Spleen (tissue), 11 donors: ENCODE data around the gene INPP4A. TPM values are rescaled to one million over a fixed set of nuclear protein-coding genes. Genes with fewer than 3 reads are reported as not detected.

Experiments used
- DNase-seq: peaks from one replicate; pipeline ENCODE4 v3.0.0-alpha.2; 2020
- H3K27ac ChIP-seq, 8 donors: fragments of 200-600 bp; sonication (generic) in 7 of 8; 1 replicate in 4 of 8; 2 replicates in 4 of 8; pipeline versions ENCODE4 v1.5.0 to v1.8.0; 2016 to 2021; ENCODE audit warnings: inconsistent platforms in 4 of 8, mild to moderate bottlenecking in 4 of 8, moderate library complexity in 1 of 8
- H3K27me3 ChIP-seq, 7 donors: fragments of 200-600 bp; sonication (generic) in 6 of 7; replicated peaks in 1 of 7; 1 replicate in 4 of 7; 2 replicates in 3 of 7; pipeline versions ENCODE4 v1.5.0 to v1.8.0; 2016 to 2021; ENCODE audit warnings: inconsistent platforms in 3 of 7, mild to moderate bottlenecking in 1 of 7
- H3K36me3 ChIP-seq, 6 donors: fragments of 200-600 bp; sonication (generic) in 5 of 6; 1 replicate in 4 of 6; 2 replicates in 2 of 6; pipeline versions ENCODE4 v1.5.0 to v1.8.0; 2016 to 2021; ENCODE audit warnings: inconsistent platforms in 2 of 6
- H3K4me1 ChIP-seq, 6 donors: fragments of 200-600 bp; sonication (generic) in 5 of 6; 1 replicate in 3 of 6; 2 replicates in 3 of 6; pipeline versions ENCODE4 v1.5.0 to v1.8.0; 2016 to 2021; ENCODE audit warnings: inconsistent platforms in 3 of 6
- H3K4me3 ChIP-seq, 8 donors: fragments of 200-600 bp; sonication (generic) in 7 of 8; 1 replicate in 4 of 8; 2 replicates in 4 of 8; pipeline versions ENCODE4 v1.5.0 to v1.8.0; 2016 to 2021; ENCODE audit warnings: inconsistent platforms in 4 of 8, mild to moderate bottlenecking in 4 of 8, moderate library complexity in 2 of 8
- H3K9me3 ChIP-seq, 8 donors: fragments of 200-600 bp; sonication (generic) in 7 of 8; 1 replicate in 4 of 8; 2 replicates in 4 of 8; pipeline versions ENCODE4 v1.5.0 to v1.8.0; 2016 to 2021; ENCODE audit warnings: inconsistent platforms in 4 of 8
- POLR2A ChIP-seq, 3 donors: fragments of 450-650 bp; IDR thresholded peaks; one replicate each; pipeline ENCODE4 v1.5.1; 2017; ENCODE audit warnings: antibody characterized with exemption in 3 of 3, mild to moderate bottlenecking in 1 of 3
- POLR2AphosphoS5 ChIP-seq, 3 donors: sonication (generic); formaldehyde crosslinking; IDR thresholded peaks; one replicate each; pipeline ENCODE4 v1.5.1; 2017; ENCODE audit warnings: antibody characterized with exemption in 3 of 3
- WGBS, 5 donors: extraction: QIAGEN DNeasy Blood & Tissue Kit in 3 of 5; methylation state at CpG; one replicate each; pipeline versions ENCODE4 v1.1.5 to v1.1.7; 2013 to 2018; 5-methylcytosine and 5-hydroxymethylcytosine counted together
- intact Hi-C: fragments of 100-400 bp; cut with DNase I; formaldehyde crosslinking; loops from one replicate; pipeline ENCODE4 v1.15.0; 2023; ENCODE audit warnings: low total_unique reads
- polyA plus RNA-seq, 3 donors: library from polyadenylated mRNA; stranded (reverse); fragments of 200-250 nt; gene quantifications; one replicate each; pipeline ENCODE4 v1.2.1, GENCODE V29; 2013
- total RNA-seq, 7 donors: library from RNA; depleted of rRNA in 3 of 7; stranded (reverse); fragments of >200 nt in 3 of 7; fragmentation: NEBNext Ultra II Directional in 4 of 7; extraction: Animal tissue kit (Norgen Biotek cat#: 25700) in 4 of 7; gene quantifications; one replicate each; pipeline versions ENCODE4 v1.1.0 to v1.2.1, GENCODE V29; 2016 to 2021
- TF ChIP-seq, protein P1 (sequence below), 11 experiments: fragments of 200-600 bp in 7 of 11; fragments of 450-650 bp in 4 of 11; sonication (generic) in 4 of 11; IDR thresholded peaks in 8 of 11; conservative IDR thresholded peaks in 3 of 11; 1 replicate in 7 of 11; 2 replicates in 4 of 11; pipeline versions ENCODE4 v1.4.0 to v1.8.0; 2016 to 2021; ENCODE audit warnings: antibody characterized with exemption in 11 of 11, inconsistent platforms in 4 of 11, mild to moderate bottlenecking in 1 of 11
- donor health status: healthy with polysubstance abuse.
- donor health status: DM: no; HTN: no; CAD: no; lungs with moderate emphysema.
- donor health status: DM: no; HTN: no; CAD: no.
- donor health status: Bipolar disorder and iron deficiency.
- donor health status: healthy.
- donor health status: DM: no; HTN: no; CAD: no.
- donor health status: DM: yes; HTN: yes; CAD: no.

The INPP4A gene
- total and polyA plus RNA-seq, 10 donors: 6.4 to 102 (median 69.2) TPM

DNA sequence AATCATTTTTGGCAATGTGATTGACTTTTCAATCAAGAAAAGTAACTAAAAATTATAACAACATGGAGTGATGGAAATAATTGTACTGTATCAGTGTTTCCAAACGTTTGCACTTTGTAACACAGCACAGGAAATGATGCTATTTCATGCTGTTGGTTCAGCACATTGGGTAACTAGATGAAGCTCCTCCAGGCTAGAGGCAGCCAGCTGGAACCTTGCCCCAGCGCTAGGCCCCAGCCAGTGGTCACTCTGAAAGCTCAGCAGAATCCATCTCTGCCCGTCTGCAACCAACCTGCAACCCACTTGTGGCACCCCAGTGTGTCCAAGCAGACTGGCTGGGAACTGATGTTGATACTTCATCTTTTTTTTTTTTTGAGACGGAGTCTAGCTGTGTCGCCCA, 179.0 kb downstream of the INPP4A start:
- intact Hi-C loops: no loop called here
- no peak for DNase-seq

DNA sequence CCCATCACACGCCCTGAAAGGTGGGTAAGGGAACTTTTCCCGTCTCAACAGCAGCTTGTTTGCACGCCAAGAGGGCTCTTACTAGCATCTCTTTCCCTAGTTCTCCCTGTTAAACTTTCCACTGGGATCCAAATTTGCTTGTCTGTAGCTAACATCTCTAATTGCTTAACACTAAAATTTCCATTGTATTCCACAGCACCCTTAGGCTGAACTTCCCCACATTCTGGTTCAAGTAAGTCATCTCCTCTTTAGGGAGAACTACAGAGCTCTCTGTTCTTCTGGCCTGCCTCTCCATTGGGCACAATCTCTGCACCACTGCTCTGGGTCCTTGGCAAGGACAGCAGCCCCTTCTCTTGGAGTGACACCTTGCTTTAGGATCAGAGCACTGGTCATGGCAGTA, 187.7 kb downstream of the INPP4A start:
- WGBS, 5 donors: 92 to 100% (median 95%) methylated on average over 3 of the region's 3 CpGs
- Histone ChIP-seq H3K27ac (no peak overlapping the region), H3K27me3 (no peaks in the 10 kb centered on the region), H3K4me3 (no peak overlapping the region), H3K4me1 (peaks cover 0 to 39% (median 0%) of the 10 kb centered on the region in 6 donors), H3K36me3 (peaks cover 0 to 93% (median 26%) of the 10 kb centered on the region in 6 donors), H3K9me3 (no peaks in the 10 kb centered on the region)
- no peak for DNase-seq
- TF ChIP-seq, protein P1, sequence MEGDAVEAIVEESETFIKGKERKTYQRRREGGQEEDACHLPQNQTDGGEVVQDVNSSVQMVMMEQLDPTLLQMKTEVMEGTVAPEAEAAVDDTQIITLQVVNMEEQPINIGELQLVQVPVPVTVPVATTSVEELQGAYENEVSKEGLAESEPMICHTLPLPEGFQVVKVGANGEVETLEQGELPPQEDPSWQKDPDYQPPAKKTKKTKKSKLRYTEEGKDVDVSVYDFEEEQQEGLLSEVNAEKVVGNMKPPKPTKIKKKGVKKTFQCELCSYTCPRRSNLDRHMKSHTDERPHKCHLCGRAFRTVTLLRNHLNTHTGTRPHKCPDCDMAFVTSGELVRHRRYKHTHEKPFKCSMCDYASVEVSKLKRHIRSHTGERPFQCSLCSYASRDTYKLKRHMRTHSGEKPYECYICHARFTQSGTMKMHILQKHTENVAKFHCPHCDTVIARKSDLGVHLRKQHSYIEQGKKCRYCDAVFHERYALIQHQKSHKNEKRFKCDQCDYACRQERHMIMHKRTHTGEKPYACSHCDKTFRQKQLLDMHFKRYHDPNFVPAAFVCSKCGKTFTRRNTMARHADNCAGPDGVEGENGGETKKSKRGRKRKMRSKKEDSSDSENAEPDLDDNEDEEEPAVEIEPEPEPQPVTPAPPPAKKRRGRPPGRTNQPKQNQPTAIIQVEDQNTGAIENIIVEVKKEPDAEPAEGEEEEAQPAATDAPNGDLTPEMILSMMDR (IDR thresholded peaks at IDR 0.05 in 8 of 11, conservative IDR thresholded peaks at IDR 0.05 in 3 of 11): no peak
- TF ChIP-seq POLR2AphosphoS5 (IDR thresholded peaks at IDR 0.05) (no peak), POLR2A (IDR thresholded peaks at IDR 0.05) (no peak)
- intact Hi-C loops: no loop called here

More for the DNA sequence above, 179.0 kb downstream of the INPP4A start:
- peak in 1 of 3 donors; percentile 22 for TF ChIP-seq POLR2AphosphoS5 (IDR thresholded peaks at IDR 0.05)
- TF ChIP-seq, protein P1 (IDR thresholded peaks at IDR 0.05 in 8 of 11, conservative IDR thresholded peaks at IDR 0.05 in 3 of 11): no peak
- no peak for TF ChIP-seq POLR2A (IDR thresholded peaks at IDR 0.05)
- no peak overlapping the region for H3K4me3 ChIP-seq
- H3K27ac ChIP-seq: peak overlapping the region in 4 of 8 donors; percentile 10 to 52 (median 46)
- no peaks in the 10 kb centered on the region for H3K27me3 ChIP-seq
- H3K9me3 ChIP-seq: no peaks in the 10 kb centered on the region
- peaks cover 0 to 55% (median 2%) of the 10 kb centered on the region in 6 donors for H3K36me3 ChIP-seq
- H3K4me1 ChIP-seq: peaks cover 0 to 14% (median 0%) of the 10 kb centered on the region in 6 donors
- 44 to 74% (median 73%) methylated on average over 5 of the region's 5 CpGs for WGBS, 5 donors

DNA sequence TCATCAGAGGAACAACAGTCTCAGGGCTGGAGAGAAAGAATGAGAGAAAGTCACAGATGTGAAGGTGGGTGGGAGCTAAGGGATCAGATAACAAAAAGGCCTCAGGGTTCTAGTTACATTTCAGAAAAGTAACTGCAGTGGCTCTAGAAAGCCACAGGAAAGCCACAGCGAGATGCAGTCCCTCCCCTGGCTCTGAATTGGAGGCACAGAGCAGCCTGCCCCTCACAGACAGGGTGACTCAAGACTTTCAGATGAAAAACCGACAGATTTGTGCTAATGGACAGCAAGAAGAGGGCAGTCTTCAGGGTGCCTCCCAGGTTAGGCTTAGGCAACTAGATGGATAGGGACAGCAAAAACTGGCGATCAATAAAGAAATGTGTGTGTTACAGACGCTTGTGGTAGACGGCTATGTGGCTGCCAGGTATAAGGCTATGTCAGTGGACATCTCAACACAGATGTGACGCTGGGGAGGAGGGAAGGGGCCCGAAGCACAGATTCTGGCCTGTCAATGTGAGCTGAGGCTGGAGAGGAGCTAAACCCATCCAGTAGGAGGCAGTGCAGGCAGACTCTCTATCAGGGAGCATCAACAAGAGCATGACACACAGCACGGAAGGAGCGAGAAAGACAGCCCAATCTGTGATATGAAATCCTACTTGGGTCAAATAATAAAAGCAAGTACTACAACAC, 189.9 kb downstream of the INPP4A start:
- WGBS, 5 donors: 72 to 82% (median 78%) methylated on average over 9 of the region's 9 CpGs

More for the DNA sequence above, 189.9 kb downstream of the INPP4A start:
- Histone ChIP-seq H3K4me1 (peaks cover 0 to 58% (median 6%) of the 10 kb centered on the region in 6 donors), H3K4me3 (no peak overlapping the region), H3K9me3 (no peaks in the 10 kb centered on the region), H3K27me3 (no peaks in the 10 kb centered on the region), H3K36me3 (peaks cover 0 to 99% (median 31%) of the 10 kb centered on the region in 6 donors), H3K27ac (peak overlapping the region in 5 of 8 donors; percentile 10 to 76 (median 62))
- TF ChIP-seq, protein P1 (IDR thresholded peaks at IDR 0.05 in 8 of 11, conservative IDR thresholded peaks at IDR 0.05 in 3 of 11): peak in 2 of 11 experiments; percentile 14 to 16
- no peak for TF ChIP-seq POLR2A (IDR thresholded peaks at IDR 0.05)
- no peak for DNase-seq
- intact Hi-C loops: no loop called here
